Neural progenitor cell (in vitro differentiated cells): ENCODE measurements around the gene KAT8. TPM values are rescaled to one million over a fixed set of nuclear protein-coding genes. Genes with fewer than 3 reads are reported as not detected.

Experiments
- DNase-seq: peaks from one replicate; pipeline ENCODE4 v3.0.0-alpha.2; 2016; ENCODE audit warnings: low spot score
- H2AFZ ChIP-seq: fragments of 200-600 bp; sonication (generic); replicated peaks from 2 replicates; pipeline ENCODE4 v1.6.1; 2016; ENCODE audit warnings: antibody characterized with exemption
- H3F3A ChIP-seq: fragments of 200-600 bp; sonication (generic); 2 replicates; pipeline ENCODE4 v1.6.1; 2016; ENCODE audit warnings: antibody characterized with exemption, low read depth
- H3K27ac ChIP-seq: fragments of 200-600 bp; sonication (generic); 2 replicates; pipeline ENCODE4 v1.5.1; 2016; ENCODE audit warnings: mild to moderate bottlenecking
- H3K27me3 ChIP-seq: fragments of 200-600 bp; sonication (generic); 2 replicates; pipeline ENCODE4 v1.6.1; 2016; ENCODE audit warnings: mild to moderate bottlenecking, moderate library complexity
- H3K36me3 ChIP-seq: fragments of 200-600 bp; sonication (generic); 2 replicates; pipeline ENCODE4 v1.5.1; 2016
- H3K4me1 ChIP-seq: fragments of 200-600 bp; sonication (generic); 2 replicates; pipeline ENCODE4 v1.6.1; 2016; ENCODE audit warnings: mixed run types
- H3K4me2 ChIP-seq: fragments of 200-600 bp; sonication (generic); 2 replicates; pipeline ENCODE4 v1.6.1; 2016
- H3K4me3 ChIP-seq: fragments of 200-600 bp; sonication (generic); 2 replicates; pipeline ENCODE4 v1.5.1; 2016
- H3K79me2 ChIP-seq: fragments of 200-600 bp; sonication (generic); 2 replicates; pipeline ENCODE4 v1.6.1; 2016; ENCODE audit warnings: low read depth
- H3K9ac ChIP-seq: fragments of 200-600 bp; sonication (generic); 2 replicates; pipeline ENCODE4 v1.6.1; 2016
- H3K9me3 ChIP-seq: fragments of 200-600 bp; sonication (generic); 2 replicates; pipeline ENCODE4 v1.5.1; 2016; ENCODE audit warnings: low read depth
- H4K20me1 ChIP-seq: fragments of 200-600 bp; sonication (generic); 2 replicates; pipeline ENCODE4 v1.6.1; 2016; ENCODE audit warnings: low read depth
- H3K27ac Mint-ChIP-seq: 3 replicates; pipeline ENCODE4 v1.8.0; 2021; ENCODE audit warnings: mixed read lengths
- H3K27me3 Mint-ChIP-seq: 2 replicates; pipeline ENCODE4 v1.8.0; 2022; ENCODE audit warnings: low read depth, mild to moderate bottlenecking, inconsistent platforms, moderate library complexity, mixed read lengths; ENCODE audit not compliant: insufficient read depth
- H3K36me3 Mint-ChIP-seq: 3 replicates; pipeline ENCODE4 v1.8.0; 2021; ENCODE audit warnings: mixed read lengths
- H3K4me1 Mint-ChIP-seq: 3 replicates; pipeline ENCODE4 v1.8.0; 2021; ENCODE audit warnings: mixed read lengths
- H3K4me3 Mint-ChIP-seq: 3 replicates; pipeline ENCODE4 v1.8.0; 2021; ENCODE audit warnings: mild to moderate bottlenecking, moderate library complexity, mixed read lengths
- H3K9me3 Mint-ChIP-seq: 3 replicates; pipeline ENCODE4 v1.8.0; 2020; ENCODE audit warnings: mixed read lengths
- CTCF ChIP-seq: fragments of 200-600 bp; sonication (generic); IDR thresholded peaks from 2 replicates; pipeline ENCODE4 v1.5.1; 2017; ENCODE audit warnings: antibody characterized with exemption, mild to moderate bottlenecking
- EZH2 ChIP-seq: fragments of 200-600 bp; sonication (generic); IDR thresholded peaks from 2 replicates; pipeline ENCODE4 v1.6.1; 2017; ENCODE audit warnings: antibody characterized with exemption, mild to moderate bottlenecking, moderate library complexity
- EZH2phosphoT487 ChIP-seq: fragments of 200-600 bp; sonication (generic); IDR thresholded peaks from 2 replicates; pipeline ENCODE4 v1.6.1; 2017; ENCODE audit warnings: antibody characterized with exemption
- total RNA-seq: library from RNA; depleted of rRNA; stranded (reverse); fragments of >200 nt; gene quantifications from 2 replicates; pipeline ENCODE4 v1.2.3, GENCODE V29; 2015; ENCODE audit warnings: low replicate concordance

Gene KAT8
- total RNA-seq, 1 donor from 2014 or later = 59.7 TPM

- Mint-ChIP-seq H3K9me3 (no peaks in the 10 kb centered on the region), H3K27me3 (peaks cover 6% of the 10 kb centered on the region), H3K4me3 (peak overlapping the region; percentile 21), H3K36me3 (peaks cover 16% of the 10 kb centered on the region), H3K4me1 (peaks cover 8% of the 10 kb centered on the region), H3K27ac (no peak overlapping the region)
- Histone ChIP-seq H3K36me3 (peaks cover 7% of the 10 kb centered on the region), H3K9me3 (no peaks in the 10 kb centered on the region), H3K79me2 (peaks cover 38% of the 10 kb centered on the region), H3K4me2 (no peak overlapping the region), H3K4me1 (no peaks in the 10 kb centered on the region), H3K27me3 (no peaks in the 10 kb centered on the region), H3K27ac (no peak overlapping the region), H3F3A (no peaks in the 10 kb centered on the region), H4K20me1 (peaks cover 15% of the 10 kb centered on the region), H3K9ac (no peak overlapping the region), H3K4me3 (no peak overlapping the region), H2AFZ (no peak overlapping the region)
- no peak for TF ChIP-seq EZH2
- no peak for TF ChIP-seq EZH2phosphoT487
- no peak for TF ChIP-seq CTCF
- no peak for DNase-seq
Observed at GRCh38 chr16:31120129-31120528, 2.7 kb downstream of the KAT8 start.

- H3K4me3 Mint-ChIP-seq = peak overlapping the region; percentile 3
- no peaks in the 10 kb centered on the region for H3K79me2 ChIP-seq
- DNase-seq = no peak
- H3K9me3 ChIP-seq = no peaks in the 10 kb centered on the region
- H3K36me3 Mint-ChIP-seq = peaks cover 26% of the 10 kb centered on the region
- peak overlapping the region; percentile 87 for H3K27ac Mint-ChIP-seq
- H3K27me3 ChIP-seq = no peaks in the 10 kb centered on the region
- H3K9me3 Mint-ChIP-seq = no peaks in the 10 kb centered on the region
- H3K36me3 ChIP-seq = peaks cover 7% of the 10 kb centered on the region
- H3K4me2 ChIP-seq = no peak overlapping the region
- H2AFZ ChIP-seq = no peak overlapping the region
- peaks cover 2% of the 10 kb centered on the region for H3K27me3 Mint-ChIP-seq
- no peaks in the 10 kb centered on the region for H3F3A ChIP-seq
- no peaks in the 10 kb centered on the region for H3K4me1 Mint-ChIP-seq
- H3K4me1 ChIP-seq = no peaks in the 10 kb centered on the region
- H3K4me3 ChIP-seq = no peak overlapping the region
- no peak overlapping the region for H3K27ac ChIP-seq
- no peaks in the 10 kb centered on the region for H4K20me1 ChIP-seq
- TF ChIP-seq EZH2phosphoT487 (no peak), EZH2 (no peak), CTCF (no peak)
- no peak overlapping the region for H3K9ac ChIP-seq
Observed at GRCh38 chr16:31125844-31126243, 8.4 kb downstream of the KAT8 start.

- DNase-seq = no peak
- Histone ChIP-seq H3F3A (no peaks in the 10 kb centered on the region), H3K4me1 (no peaks in the 10 kb centered on the region), H3K4me2 (no peak overlapping the region), H3K27ac (no peak overlapping the region), H3K27me3 (no peaks in the 10 kb centered on the region), H3K36me3 (peaks cover 3% of the 10 kb centered on the region), H3K4me3 (no peak overlapping the region), H4K20me1 (no peaks in the 10 kb centered on the region), H3K9ac (no peak overlapping the region), H2AFZ (no peak overlapping the region), H3K79me2 (no peaks in the 10 kb centered on the region), H3K9me3 (no peaks in the 10 kb centered on the region)
- TF ChIP-seq EZH2phosphoT487 (no peak), EZH2 (no peak), CTCF (no peak)
- H3K27me3 Mint-ChIP-seq = no peaks in the 10 kb centered on the region
- H3K4me1 Mint-ChIP-seq = no peaks in the 10 kb centered on the region
- H3K27ac Mint-ChIP-seq = no peak overlapping the region
- no peaks in the 10 kb centered on the region for H3K9me3 Mint-ChIP-seq
- no peak overlapping the region for H3K4me3 Mint-ChIP-seq
- peaks cover 22% of the 10 kb centered on the region for H3K36me3 Mint-ChIP-seq
Observed at GRCh38 chr16:31127182-31127581, 9.7 kb downstream of the KAT8 start.
